ENCODE results near the gene WDR19.

WDR19 gene

GRCh38 chr4:39324446-39324845, 142.1 kb downstream of the WDR19 start:
- FAIRE-seq, result no peak
- no peak for DNase-seq (ENCODE audit: insufficient read length, low spot score)
- TF ChIP-seq, protein P1, sequence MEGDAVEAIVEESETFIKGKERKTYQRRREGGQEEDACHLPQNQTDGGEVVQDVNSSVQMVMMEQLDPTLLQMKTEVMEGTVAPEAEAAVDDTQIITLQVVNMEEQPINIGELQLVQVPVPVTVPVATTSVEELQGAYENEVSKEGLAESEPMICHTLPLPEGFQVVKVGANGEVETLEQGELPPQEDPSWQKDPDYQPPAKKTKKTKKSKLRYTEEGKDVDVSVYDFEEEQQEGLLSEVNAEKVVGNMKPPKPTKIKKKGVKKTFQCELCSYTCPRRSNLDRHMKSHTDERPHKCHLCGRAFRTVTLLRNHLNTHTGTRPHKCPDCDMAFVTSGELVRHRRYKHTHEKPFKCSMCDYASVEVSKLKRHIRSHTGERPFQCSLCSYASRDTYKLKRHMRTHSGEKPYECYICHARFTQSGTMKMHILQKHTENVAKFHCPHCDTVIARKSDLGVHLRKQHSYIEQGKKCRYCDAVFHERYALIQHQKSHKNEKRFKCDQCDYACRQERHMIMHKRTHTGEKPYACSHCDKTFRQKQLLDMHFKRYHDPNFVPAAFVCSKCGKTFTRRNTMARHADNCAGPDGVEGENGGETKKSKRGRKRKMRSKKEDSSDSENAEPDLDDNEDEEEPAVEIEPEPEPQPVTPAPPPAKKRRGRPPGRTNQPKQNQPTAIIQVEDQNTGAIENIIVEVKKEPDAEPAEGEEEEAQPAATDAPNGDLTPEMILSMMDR (IDR thresholded peaks at IDR 0.05; ENCODE audit: insufficient read depth, missing control alignments), result no peak

- DNase-seq (ENCODE audit: insufficient read length, low spot score) (no peak), FAIRE-seq (no peak)
- TF ChIP-seq, protein P1 (IDR thresholded peaks at IDR 0.05; ENCODE audit: insufficient read depth, missing control alignments), result no peak
Measured at GRCh38 chr4:39324897-39325613, 142.7 kb downstream of the WDR19 start.

- TF ChIP-seq, protein P1 (IDR thresholded peaks at IDR 0.05; ENCODE audit: insufficient read depth, missing control alignments), result no peak
- no peak for DNase-seq (ENCODE audit: insufficient read length, low spot score)
- no peak for FAIRE-seq
Measured at GRCh38 chr4:39326468-39326977, 144.2 kb downstream of the WDR19 start.

- no peak for DNase-seq (ENCODE audit: insufficient read length, low spot score)
- TF ChIP-seq, protein P1 (IDR thresholded peaks at IDR 0.05; ENCODE audit: insufficient read depth, missing control alignments), result no peak
- no peak for FAIRE-seq
Measured at GRCh38 chr4:39330353-39330752, 148.0 kb downstream of the WDR19 start.

GRCh38 chr4:39331191-39331590, 148.9 kb downstream of the WDR19 start:
- FAIRE-seq (no peak), DNase-seq (ENCODE audit: insufficient read length, low spot score) (no peak)
- TF ChIP-seq, protein P1 (IDR thresholded peaks at IDR 0.05; ENCODE audit: insufficient read depth, missing control alignments), result no peak

All from D721Med (cell line).